ENCODE data around the gene GFRA4.
"Not testable (repeated sequence)": the region's sequence is repeated elsewhere in the genome, so short reads cannot be mapped to it uniquely, and the experiment has no call there.

GFRA4 gene

GRCh38 chr20:3615171-3615840 is 47.9 kb downstream of the GFRA4 start:
- DNase-seq (ENCODE audit: low read depth in 2 of 2) = not testable (repeated sequence)

GRCh38 chr20:3614466-3614865 is 48.7 kb downstream of the GFRA4 start:
- DNase-seq (ENCODE audit: low read depth in 2 of 2) = no peak

GRCh38 chr20:3613821-3614440 is 49.3 kb downstream of the GFRA4 start:
- DNase-seq (ENCODE audit: low read depth in 2 of 2) = no peak

GRCh38 chr20:3612795-3613572 is 50.2 kb downstream of the GFRA4 start:
- DNase-seq (ENCODE audit: low read depth in 2 of 2) = no peak

- no peak for DNase-seq (ENCODE audit: low read depth in 2 of 2)
These were observed 51.3 kb downstream of the GFRA4 start for GRCh38 chr20:3611901-3612300.

Measured in activated CD4-positive, alpha-beta T cell treated with anti-CD3 and anti-CD28 coated beads for 24 hours (primary cell).